Measurements from ENCODE around the gene JUP.
A peak's percentile ranks its signal among the peaks of the same experiment; 100 is the strongest.
"Not testable (repeated sequence)": the region's sequence is repeated elsewhere in the genome, so short reads cannot be mapped to it uniquely, and the experiment has no call there.

The JUP gene

DNA sequence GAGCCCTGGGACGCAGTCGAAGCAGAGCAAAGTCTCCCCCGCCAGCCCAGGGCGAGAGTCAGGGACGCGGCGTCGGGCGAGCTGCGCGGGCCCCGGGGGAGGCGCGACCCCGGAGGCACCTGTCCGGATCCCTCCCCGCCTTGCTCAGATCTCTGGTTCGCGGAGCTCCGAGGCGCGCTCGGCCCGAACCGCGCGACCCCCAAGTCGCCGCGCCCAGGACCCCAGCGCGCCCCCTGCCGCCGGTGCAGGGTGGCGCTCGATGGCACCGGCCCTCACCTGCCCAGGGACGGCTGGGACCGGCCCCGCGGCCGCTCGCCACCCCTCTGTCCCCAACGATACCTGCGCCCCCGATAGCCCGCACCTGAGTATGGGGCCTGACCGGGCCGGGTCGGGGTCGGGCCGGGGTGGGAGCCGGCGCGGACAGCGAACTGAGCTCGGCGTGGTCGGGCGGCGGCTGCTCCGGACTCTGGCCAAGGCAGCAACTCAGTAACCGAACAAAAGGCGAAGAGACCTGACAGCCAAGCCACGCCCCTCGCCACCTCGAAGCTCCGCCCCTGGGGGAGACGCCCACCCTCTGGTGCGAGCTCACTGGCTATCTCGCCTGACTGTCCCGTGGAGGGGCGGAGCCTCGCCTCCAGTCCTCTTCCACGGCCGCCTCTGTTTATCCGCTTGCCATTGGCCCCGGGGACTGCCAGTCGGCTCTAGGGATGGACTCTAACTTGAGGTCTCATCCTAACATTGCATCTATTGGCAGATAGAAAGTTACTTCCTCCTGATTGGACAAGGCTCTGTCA is at the start of gene JUP:
Gene JUP (minus strand): TSS at position 485 of the 794 bp plus-strand sequence. CDS start 14,857 bp downstream, outside the sequence.
- peak; percentile 78 for DNase-seq (ENCODE audit: low read depth)

DNA sequence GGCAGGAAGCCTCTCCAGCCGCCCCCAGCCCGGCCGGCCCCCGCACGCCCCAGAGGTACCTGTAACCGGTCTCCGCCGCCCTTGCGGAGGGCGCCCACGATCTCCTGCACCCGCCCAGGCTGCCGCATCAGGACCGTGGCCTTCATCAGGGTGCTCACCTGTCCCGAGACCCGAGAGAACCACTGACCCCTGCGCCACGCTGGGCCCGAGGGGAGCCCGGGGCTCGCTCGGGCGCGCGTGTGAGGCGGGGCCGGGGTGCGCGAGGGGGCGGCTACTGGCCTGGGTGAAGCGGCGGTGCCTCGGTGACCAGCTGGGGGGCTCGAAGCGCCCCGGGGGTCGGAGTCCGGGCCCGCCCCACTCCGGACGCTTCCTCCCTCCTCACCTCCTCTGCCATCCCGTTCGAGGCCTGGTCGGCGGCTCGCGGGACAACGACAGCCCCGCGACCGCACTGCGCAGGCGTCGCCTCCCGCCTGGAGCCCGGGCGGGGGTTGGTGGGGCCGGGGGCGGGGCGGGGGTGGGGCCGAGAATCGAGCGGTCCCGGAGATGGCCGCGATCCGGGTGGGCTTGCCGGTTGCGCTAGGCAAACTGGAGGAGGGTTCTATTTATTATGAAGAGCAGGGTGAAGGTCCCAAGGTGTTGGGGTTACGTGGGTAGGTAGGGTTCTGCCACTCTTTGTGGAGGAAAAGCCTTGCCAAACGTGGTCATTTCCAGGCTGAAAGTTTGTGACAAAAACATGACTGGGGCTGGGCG is 49.5 kb upstream of the JUP start, which contains the start of gene NT5C3B:
Gene NT5C3B (minus strand): TSS at position 433 of the 750 bp plus-strand sequence. CDS start 39 bp downstream, at position 394.
- peak; percentile 36 for DNase-seq (ENCODE audit: low read depth)

DNA sequence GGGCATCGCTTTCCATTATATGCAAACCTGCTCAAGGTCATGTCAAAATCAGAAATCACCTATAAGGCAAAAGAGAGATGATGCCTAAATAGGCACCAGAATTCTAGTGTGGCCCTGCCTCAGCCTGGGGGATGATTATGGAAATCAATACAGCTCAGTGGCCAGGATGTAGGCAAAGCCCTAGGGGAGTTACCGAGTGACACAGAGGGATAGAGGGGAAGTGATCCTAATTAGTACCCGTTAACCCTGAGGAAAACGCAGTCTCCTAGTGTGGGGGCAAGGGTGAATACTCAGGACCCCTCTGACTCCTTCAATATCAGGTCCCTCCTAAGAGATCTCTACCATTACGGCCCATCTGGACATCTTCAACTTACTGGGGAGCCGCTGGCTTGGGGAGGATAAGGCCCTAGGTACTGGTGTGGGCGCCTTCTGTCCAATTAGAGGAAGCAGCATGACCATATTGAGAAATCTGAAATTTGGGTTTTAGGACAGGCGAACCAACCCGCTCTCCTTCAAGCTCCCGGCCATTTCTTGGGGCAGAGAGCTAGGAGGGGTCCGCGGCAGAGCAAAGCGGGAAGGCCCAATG is 48.8 kb upstream of the JUP start:
- no peak for DNase-seq (ENCODE audit: low read depth)

DNA sequence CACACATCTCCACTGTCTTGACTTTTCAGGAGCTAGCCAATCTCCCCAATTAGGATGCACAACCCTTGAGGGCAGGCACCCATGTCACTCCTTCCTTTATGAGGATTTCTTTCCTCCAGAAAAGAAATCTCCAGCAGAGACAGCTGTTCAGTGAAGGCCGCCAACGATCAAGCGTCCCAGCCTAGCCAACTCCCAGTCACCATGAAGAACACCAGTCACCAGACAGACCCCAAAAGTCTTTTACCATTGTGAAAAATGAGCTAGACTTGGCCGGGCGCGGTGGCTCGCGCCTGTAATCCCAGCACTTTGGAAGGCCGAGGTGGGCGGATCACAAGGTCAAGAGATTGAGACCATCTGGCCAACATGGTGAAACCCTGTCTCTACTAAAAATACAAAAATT is 43.5 kb upstream of the JUP start:
- not testable (repeated sequence) for DNase-seq (ENCODE audit: low read depth)

DNA sequence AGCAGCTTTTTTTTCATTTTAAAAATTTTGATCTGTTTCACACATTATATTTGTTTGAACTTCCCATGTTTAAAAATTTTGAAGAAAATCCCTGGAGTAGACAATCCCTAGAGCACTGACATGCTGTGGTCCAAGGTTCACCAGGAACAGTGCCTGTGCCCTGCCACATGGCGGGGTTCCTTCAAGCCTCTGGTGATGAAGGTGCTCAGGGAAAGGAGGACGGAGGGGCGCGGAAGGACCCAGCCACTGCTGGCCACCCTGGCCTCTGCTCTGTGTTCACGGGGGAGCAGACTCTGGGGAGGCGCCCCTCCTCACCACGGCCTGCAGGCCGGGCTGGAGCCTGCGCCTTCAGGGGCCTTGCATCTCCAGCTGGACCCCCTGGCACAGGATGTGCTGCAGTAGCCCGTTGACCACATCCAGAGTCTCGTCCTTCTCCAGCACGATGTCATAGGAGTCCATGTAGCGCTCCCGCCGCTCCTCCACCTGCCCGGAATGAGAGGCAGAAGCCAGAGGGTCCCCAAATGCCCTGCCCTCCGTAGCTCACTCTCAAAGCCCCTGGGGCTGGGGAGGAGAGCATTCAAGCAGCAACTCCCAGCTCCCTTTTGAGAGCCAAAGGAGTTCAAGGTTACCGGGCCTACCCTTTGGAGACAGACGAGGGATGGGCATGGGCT is 38.8 kb upstream of the JUP start:
- DNase-seq (ENCODE audit: low read depth): no peak

GRCh38 chr17:41824086-41824485 is 37.6 kb upstream of the JUP start:
- DNase-seq (ENCODE audit: low read depth): no peak

- no peak for DNase-seq (ENCODE audit: low read depth)
Measured at GRCh38 chr17:41823580-41823979, 37.1 kb upstream of the JUP start.

GRCh38 chr17:41823141-41823524 is 36.6 kb upstream of the JUP start:
- DNase-seq (ENCODE audit: low read depth): no peak

GRCh38 chr17:41822216-41823140 is 36.0 kb upstream of the JUP start:
- no peak for DNase-seq (ENCODE audit: low read depth)

- no peak for DNase-seq (ENCODE audit: low read depth)
Measured at GRCh38 chr17:41821776-41822175, 35.3 kb upstream of the JUP start.

GRCh38 chr17:41818024-41818423 is 31.5 kb upstream of the JUP start:
- DNase-seq (ENCODE audit: low read depth): no peak

DNA sequence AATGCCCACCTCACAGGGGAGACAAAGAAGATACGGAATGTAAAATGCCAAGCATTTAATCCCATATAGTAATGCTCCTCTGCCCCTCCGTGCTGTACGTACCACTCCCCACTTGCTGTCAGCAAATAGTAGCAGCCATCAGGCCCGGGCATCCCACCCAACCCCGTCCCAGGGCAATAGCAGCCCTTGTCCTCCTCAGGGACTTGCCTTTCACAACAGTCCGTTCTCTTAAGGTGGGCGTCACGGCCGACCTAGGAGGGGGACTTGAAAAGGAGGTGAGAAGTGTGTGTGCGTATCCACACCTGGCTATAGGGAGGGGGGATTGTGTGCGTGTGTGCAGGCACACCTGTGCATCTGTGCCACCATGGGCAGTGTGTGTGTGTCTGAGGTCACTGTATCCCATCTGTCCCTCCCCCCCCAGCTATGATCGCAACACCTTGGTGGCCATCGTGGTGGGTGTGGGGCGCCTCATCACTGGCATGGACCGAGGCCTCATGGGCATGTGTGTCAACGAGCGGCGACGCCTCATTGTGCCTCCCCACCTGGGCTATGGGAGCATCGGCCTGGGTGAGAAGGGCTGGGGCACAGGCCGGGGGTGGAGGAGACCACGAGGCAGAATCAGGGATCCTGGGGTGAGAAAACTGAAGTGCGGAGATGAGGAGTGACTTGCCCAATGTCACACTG is 30.3 kb upstream of the JUP start:
- DNase-seq (ENCODE audit: low read depth): no peak

GRCh38 chr17:41814195-41814594 is 27.7 kb upstream of the JUP start:
- no peak for DNase-seq (ENCODE audit: low read depth)

- no peak for DNase-seq (ENCODE audit: low read depth)
Measured at GRCh38 chr17:41813699-41814124, 27.2 kb upstream of the JUP start.

- DNase-seq (ENCODE audit: low read depth): no peak
Measured at GRCh38 chr17:41813152-41813680, 26.7 kb upstream of the JUP start.

DNA sequence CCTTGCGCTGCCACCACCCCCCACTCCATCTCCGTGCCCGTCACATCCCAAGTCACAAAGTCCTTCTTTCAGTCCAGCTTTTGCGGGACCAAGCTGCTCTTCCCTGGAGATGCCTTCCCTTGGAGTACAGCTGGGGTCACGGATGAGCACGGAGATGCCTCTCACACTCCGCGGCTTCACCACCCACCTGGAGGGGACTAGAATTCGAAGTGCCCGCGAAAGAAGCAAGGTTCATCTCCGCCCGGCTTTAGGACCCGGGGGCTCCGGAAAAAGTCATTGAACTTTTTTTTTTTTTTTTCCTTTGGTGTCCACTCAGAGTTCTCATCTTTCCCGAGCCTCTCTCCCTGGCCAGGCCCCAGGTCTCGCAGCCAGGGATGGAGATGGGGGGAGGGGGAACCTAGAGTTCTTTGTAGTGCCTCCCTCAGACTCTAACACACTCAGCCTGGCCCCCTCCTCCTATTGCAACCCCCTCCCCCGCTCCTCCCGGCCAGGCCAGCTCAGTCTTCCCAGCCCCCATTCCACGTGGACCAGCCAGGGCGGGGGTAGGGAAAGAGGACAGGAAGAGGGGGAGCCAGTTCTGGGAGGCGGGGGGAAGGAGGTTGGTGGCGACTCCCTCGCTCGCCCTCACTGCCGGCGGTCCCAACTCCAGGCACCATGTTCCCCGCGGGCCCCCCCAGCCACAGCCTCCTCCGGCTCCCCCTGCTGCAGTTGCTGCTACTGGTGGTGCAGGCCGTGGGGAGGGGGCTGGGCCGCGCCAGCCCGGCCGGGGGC is 26.1 kb upstream of the JUP start, which contains the start of gene FKBP10:
Gene FKBP10 (plus strand): TSS at position 624 of the 771 bp plus-strand sequence. CDS start 31 bp downstream, at position 655.
- DNase-seq (ENCODE audit: low read depth): no peak

DNA sequence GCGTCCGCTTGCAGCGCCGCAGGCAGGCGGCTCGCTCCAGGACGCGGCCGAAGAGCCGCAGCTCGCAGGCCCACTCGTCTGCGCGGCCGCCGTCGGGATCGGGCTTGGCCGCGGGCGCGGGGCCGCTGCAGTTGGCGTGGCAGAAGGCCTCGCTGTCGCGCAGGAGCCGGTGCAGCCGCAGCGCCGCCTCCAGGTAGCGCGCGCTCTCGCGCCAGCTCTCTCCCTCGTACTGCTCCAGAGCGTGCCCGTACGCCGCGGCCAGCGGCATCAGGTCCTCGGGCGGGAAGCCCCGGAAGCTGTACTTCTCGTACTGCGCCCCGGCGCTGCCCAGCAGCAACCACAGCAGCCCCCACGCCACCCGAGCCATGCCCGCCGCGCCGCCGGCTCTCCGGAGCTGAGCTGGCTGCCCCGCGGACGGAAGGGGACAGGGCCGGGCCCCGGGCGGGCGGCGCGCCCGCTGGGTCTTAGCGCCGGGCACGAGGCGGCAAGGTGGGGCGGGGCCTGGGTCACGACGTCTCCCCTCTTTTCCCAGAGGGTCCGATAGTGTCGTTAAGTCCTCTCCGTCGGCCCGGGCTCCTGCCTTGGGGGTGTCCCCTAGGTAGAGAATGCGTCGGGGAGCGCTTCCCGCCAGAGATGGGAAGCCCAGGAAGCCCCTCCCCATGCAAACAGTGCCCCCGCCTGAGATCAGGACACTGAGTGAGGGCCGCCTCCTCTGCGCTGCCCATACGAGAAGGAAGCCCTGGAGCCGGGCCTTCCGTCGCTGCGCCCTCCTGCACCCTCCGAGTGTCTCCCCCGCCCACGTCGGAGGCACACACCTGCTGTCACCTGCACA is 25.3 kb upstream of the JUP start, which contains the start of gene P3H4:
Gene P3H4 (minus strand): TSS at position 401 of the 832 bp plus-strand sequence. CDS start 34 bp downstream, at position 367.
- DNase-seq (ENCODE audit: low read depth): peak; percentile 63
